ENCODE measurements around the gene HEPHL1.

Gene HEPHL1

GRCh38 chr11:94023856-94024255 lies 2.7 kb downstream of the HEPHL1 start:
- DNase-seq, result no peak

DNA sequence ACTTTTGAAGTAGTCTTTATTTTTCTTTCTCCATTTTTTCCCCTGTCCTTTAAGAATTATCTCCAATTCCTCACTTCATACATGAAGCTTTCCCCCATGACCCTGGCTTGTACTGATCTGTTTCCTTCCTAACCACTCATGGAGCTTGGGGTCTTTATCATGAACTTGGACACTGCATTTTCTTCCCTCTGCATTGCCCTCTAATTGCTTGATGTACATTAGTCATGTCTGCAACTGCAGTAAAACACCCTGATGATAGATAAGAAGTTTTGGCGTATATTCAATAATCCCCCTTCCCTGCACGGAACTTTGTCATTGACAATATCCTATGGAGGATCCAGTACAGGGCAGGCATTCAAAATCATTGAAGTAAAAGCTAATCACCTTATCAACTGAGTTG lies 3.4 kb downstream of the HEPHL1 start:
- no peak for DNase-seq

DNA sequence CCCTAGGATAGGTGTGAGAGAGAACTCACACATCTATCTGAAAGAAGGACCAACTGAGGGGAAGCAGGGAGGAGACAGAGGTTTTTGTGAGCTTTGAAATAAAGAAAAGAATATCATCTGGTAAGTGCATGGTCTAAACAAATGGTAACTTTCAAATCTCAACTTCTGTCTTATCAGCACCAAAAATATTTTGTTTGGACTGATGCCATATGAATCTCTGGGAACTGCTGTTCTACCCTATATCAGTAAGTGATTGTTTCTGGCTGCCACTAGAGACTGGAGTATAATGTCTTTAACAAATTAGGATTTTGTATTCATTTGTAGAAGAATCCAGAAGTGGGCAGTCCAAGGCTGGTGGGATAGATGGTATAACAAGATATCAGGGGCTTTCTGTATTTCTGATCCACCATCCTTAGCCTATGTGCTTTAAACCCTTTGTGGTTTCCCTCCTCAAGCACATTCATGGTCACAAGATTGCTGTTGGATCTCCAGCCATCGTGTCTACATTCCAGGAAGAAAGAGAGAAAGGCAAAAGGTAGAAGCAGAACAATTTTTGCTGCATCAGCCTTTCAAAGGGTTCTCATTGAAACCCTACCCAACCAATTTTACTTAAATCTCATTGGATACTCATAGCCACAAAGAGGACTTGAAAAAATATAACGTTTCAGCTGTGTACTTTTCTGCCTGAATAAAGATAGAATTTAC lies 4.7 kb downstream of the HEPHL1 start:
- DNase-seq, result no peak

DNA sequence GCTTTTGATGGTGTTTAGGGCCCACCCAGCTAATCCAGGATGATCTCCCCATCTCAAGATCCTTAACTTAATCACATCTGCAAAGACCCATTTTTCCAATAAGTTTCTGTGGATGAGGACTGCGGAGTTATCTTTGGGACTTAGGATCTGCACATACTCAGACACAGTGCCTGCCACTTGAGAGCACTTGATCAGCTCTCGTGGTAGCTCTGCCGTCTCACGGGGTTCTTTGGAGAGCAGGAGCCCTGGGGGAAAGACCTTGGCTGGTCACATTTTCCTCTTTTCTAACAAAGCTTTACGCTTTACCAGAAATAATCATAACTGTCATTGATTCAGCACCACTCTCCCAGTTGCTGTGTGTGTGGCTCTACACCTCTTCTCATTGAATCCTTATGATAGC lies 6.1 kb downstream of the HEPHL1 start:
- no peak for DNase-seq

DNA sequence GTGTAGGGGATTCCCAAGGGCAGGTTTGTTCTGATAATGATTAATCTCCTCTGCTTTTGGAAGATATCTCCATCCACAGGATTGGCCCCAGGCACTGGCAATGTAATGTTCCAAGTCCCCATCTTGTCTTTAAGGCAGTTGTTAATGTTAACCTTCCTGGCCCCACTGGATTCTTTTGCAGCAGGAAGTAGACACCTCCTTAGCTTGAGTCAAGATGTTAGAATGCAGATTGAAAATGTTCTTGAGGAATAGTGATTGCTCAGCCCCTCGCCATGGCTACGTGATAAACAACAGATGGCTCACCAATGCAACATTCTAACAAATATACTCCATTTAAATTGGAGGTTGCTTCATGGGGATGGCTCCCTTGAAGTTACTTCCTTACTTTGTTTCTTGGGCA lies 7.3 kb downstream of the HEPHL1 start:
- no peak for DNase-seq

- DNase-seq, result no peak
These were observed 8.9 kb downstream of the HEPHL1 start for GRCh38 chr11:94030059-94030458.

DNA sequence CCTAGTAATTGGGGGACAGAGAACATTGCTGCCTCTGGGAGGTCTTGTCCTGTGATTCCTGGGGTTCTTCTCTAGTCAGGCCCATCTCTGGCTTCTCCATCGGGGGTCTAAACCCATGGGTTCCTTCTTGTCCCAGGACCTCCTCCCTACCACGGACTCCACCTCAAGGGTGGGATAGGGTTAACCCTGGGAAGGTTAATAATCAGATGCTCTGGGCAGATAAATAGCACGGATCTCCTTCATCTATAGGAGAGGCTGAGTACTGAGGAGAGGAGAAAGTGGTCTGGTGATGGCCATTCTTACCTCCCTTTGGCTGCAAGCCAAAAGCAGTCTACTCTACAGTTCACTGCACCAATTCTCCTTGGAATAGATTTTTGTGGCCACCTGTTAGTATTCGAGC lies 10.5 kb downstream of the HEPHL1 start:
- DNase-seq, result no peak

DNA sequence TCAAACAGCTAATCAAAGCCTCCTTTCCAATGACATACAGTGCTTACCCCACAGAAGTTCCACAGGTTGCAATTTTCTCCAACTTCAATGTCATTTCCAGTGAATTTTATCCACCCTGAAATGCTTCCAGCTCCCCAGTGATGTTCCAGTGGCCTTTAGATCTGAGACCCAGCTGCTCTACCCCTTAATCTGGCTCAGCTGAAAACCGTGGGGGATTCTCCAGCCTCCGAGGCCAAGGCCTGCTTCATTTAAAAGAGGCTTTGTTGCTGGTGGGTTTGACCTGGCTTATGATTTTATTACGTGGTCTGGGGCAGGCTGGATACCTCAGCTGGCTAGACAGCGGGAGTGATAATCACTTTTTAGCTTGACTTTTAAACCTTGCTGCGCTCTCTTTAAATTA lies 10.9 kb downstream of the HEPHL1 start:
- DNase-seq, result no peak

GRCh38 chr11:94032725-94033124 lies 11.6 kb downstream of the HEPHL1 start:
- DNase-seq, result no peak

- no peak for DNase-seq
These were observed 13.1 kb downstream of the HEPHL1 start for GRCh38 chr11:94034207-94034606.

DNA sequence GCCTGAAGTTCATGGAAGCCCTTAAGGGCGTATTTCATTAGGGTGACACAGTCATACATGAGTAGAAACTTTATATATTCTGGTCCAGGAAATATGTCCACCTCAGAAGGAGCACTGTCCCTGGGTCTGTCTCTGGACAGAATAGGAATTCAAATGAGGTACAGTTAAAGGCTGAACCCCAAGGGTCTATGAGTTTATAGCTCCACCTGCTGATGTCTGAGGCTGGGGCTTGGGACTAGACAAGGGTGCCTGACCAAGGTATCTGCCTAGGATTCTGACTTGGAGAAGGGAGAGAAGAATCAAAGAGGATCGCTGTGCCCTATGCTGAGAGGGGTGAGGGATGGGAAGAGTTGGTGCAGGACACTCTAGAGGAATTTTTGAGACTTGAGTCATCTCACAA lies 14.9 kb downstream of the HEPHL1 start:
- no peak for DNase-seq

GRCh38 chr11:94043241-94043640 lies 22.1 kb downstream of the HEPHL1 start:
- DNase-seq, result no peak

GRCh38 chr11:94046796-94047195 lies 25.6 kb downstream of the HEPHL1 start:
- DNase-seq, result no peak

DNA sequence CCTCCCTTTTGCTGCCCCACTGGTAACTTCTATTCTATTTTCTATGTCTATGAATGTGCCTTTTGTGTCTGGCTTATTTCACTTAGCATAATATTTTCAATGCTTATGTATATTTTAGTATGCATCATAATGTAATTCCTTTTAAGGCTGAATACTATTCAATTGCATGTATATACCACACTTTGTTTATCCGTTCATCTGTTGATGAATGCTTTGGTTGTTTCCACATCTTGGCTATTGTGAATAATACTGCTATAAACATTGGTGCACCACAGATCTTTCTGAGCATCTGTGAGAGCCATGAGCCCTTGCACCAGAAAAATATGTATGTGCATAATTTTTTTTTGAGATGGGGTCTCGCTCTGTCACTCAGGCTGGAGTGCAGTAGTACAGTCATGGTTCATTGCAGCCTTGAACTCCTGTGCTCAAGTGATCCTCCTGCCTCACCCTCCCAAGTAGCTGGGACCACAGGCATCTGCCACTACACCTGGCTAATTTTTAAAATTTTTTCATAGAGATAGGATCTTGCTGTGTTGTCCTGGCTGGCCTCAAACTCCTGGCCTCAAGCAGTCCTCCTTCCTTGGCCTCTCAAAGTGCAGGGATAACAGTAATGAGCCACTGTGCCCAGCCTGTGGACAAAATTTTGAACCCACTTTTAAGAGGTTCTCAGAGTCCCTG lies 27.0 kb downstream of the HEPHL1 start:
- DNase-seq, result no peak

- no peak for DNase-seq
These were observed 28.2 kb downstream of the HEPHL1 start for GRCh38 chr11:94049351-94049750.

- no peak for DNase-seq
These were observed 37.5 kb downstream of the HEPHL1 start for GRCh38 chr11:94058630-94059029.

- DNase-seq, result no peak
These were observed 37.9 kb downstream of the HEPHL1 start for GRCh38 chr11:94059065-94059464.

- no peak for DNase-seq
These were observed 39.2 kb downstream of the HEPHL1 start for GRCh38 chr11:94060401-94060800.

- DNase-seq, result no peak
These were observed 41.2 kb downstream of the HEPHL1 start for GRCh38 chr11:94062360-94062759.

GRCh38 chr11:94066901-94067429 lies 45.8 kb downstream of the HEPHL1 start:
- DNase-seq, result no peak

GRCh38 chr11:94068764-94069163 lies 47.6 kb downstream of the HEPHL1 start:
- DNase-seq, result no peak

- no peak for DNase-seq
These were observed 56.6 kb downstream of the HEPHL1 start for GRCh38 chr11:94077552-94078293.

GRCh38 chr11:94084164-94084563 lies 63.0 kb downstream of the HEPHL1 start:
- no peak for DNase-seq

DNA sequence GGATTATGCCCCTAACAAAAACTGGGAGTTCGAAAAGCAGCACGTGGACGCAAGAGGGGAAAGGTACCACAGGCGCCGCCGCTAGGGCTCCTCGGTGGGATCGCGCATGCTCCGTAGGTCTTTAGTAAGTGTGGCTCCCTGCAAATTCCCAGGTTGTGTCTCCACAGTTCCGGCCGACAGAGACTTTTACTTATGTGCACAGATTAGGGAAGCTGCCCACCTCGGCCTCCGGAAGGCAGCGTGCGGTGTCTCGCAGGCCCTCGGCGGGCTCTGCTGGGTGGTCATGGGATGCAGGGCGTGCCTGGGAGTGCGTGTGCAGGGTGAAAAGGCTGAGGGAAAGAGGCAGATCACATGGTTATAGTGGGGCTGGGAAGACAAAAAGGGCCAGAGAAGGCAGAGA lies 67.8 kb downstream of the HEPHL1 start:
- DNase-seq, result no peak
